Transverse colon (tissue), 4 donors: ENCODE measurements around the gene CAND1.

Source experiments
- EP300 ChIP-seq: sonication (generic); formaldehyde crosslinking; IDR thresholded peaks from one replicate; pipeline ENCODE4 v1.6.1; 2017; ENCODE audit warnings: antibody characterized with exemption, low read depth
- POLR2A ChIP-seq: fragments of 450-650 bp; IDR thresholded peaks from one replicate; pipeline ENCODE4 v1.6.1; 2016; ENCODE audit warnings: antibody characterized with exemption, mild to moderate bottlenecking, moderate library complexity
- POLR2AphosphoS5 ChIP-seq, 3 donors: sonication (generic); formaldehyde crosslinking; IDR thresholded peaks; one replicate each; pipeline ENCODE4 v1.6.1; 2016; ENCODE audit warnings: antibody characterized with exemption in 3 of 3
- TF ChIP-seq, protein P1 (sequence below), 5 experiments: fragments of 200-600 bp in 3 of 5; fragments of 450-650 bp in 2 of 5; sonication (generic) in 3 of 5; IDR thresholded peaks; 1 replicate in 2 of 5; 2 replicates in 3 of 5; pipeline ENCODE4 v1.5.1; 2016 to 2017; ENCODE audit warnings: antibody characterized with exemption in 5 of 5, inconsistent platforms in 3 of 5, mild to moderate bottlenecking in 2 of 5, moderate library complexity in 1 of 5

DNA sequence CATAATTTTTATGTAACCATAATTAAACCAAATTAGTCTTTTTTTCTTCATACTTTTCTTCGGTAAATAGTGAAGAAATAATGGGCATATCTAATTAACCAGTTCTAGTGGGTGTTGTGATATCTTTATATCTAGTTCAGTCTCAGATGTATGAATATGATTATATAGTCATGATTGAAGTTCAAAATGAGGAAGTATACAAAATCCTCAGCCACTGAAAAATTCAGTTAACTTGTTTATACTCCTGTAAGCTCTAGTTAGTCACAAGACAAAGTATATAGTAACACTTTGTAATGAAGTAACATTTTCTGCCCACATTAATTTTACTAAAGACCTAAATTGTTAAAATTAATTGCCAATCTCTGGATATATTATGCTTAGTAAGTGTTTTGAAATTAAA is 46.5 kb downstream of the CAND1 start:
- TF ChIP-seq EP300, result no peak
- TF ChIP-seq, protein P1, sequence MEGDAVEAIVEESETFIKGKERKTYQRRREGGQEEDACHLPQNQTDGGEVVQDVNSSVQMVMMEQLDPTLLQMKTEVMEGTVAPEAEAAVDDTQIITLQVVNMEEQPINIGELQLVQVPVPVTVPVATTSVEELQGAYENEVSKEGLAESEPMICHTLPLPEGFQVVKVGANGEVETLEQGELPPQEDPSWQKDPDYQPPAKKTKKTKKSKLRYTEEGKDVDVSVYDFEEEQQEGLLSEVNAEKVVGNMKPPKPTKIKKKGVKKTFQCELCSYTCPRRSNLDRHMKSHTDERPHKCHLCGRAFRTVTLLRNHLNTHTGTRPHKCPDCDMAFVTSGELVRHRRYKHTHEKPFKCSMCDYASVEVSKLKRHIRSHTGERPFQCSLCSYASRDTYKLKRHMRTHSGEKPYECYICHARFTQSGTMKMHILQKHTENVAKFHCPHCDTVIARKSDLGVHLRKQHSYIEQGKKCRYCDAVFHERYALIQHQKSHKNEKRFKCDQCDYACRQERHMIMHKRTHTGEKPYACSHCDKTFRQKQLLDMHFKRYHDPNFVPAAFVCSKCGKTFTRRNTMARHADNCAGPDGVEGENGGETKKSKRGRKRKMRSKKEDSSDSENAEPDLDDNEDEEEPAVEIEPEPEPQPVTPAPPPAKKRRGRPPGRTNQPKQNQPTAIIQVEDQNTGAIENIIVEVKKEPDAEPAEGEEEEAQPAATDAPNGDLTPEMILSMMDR (IDR thresholded peaks at IDR 0.05), result no peak
- no peak for TF ChIP-seq POLR2A
- no peak for TF ChIP-seq POLR2AphosphoS5 (IDR thresholded peaks at IDR 0.05)
